IMR-90 (cell line): ENCODE results near the gene PNMA8B. TPM values are rescaled to one million over a fixed set of nuclear protein-coding genes. Genes with fewer than 3 reads are reported as not detected.

Source experiments
- ATAC-seq: fragments of 200-7000 bp; cut with Tn5 transposase; 2 replicates; pipeline ENCODE4 v1.9.1; 2020; ENCODE audit warnings: low read depth, mild to moderate bottlenecking, moderate library complexity
- BruUV-seq: library from RNA; stranded (reverse); fragments of 400-500 nt; replicated peaks from 2 replicates; lab custom pipeline; 2021; lab: Mats Ljungman, UMichigan
- CTCF ChIA-PET: fragments of 300-600 bp; formaldehyde crosslinking; extraction: SDS; loops from one replicate; lab custom pipeline; 2021; ENCODE audit warnings: antibody characterized with exemption; lab: Yijun Ruan, JAX
- POLR2A ChIA-PET: fragments of 300-600 bp; sonication (Branson Sonifier 250); formaldehyde crosslinking; loops from one replicate; lab custom pipeline; 2022; ENCODE audit warnings: antibody characterized with exemption; ENCODE audit not compliant: unreplicated experiment; lab: Charles Lee
- DNase-seq: peaks from one replicate; pipeline ENCODE4 v3.0.0; 2013
- H2AFZ ChIP-seq: replicated peaks from 2 replicates; pipeline ENCODE3; 2013; ENCODE audit warnings: low read length, mild to moderate bottlenecking; ENCODE audit not compliant: poor library complexity
- H2AK5ac ChIP-seq: 2 replicates; pipeline ENCODE4 v1.6.1; 2013; ENCODE audit warnings: low read depth, low read length, inconsistent platforms
- H2AK9ac ChIP-seq: replicated peaks from 2 replicates; pipeline ENCODE3; 2013; ENCODE audit warnings: mild to moderate bottlenecking, low read depth, low read length, moderate library complexity; ENCODE audit not compliant: poor library complexity
- H2BK120ac ChIP-seq: 2 replicates; pipeline ENCODE4 v1.6.1; 2013; ENCODE audit warnings: low read depth, low read length, inconsistent platforms
- H2BK15ac ChIP-seq: 3 replicates; pipeline ENCODE4 v1.6.1; 2013; ENCODE audit warnings: low read depth, low read length, inconsistent platforms
- H2BK20ac ChIP-seq: 2 replicates; pipeline ENCODE4 v1.6.1; 2013; ENCODE audit warnings: low read depth, mild to moderate bottlenecking, inconsistent platforms, low read length, moderate library complexity
- H2BK5ac ChIP-seq: 2 replicates; pipeline ENCODE4 v1.6.1; 2013; ENCODE audit warnings: mild to moderate bottlenecking, low read depth, low read length, inconsistent platforms; ENCODE audit not compliant: poor library complexity, severe bottlenecking
- H3K14ac ChIP-seq: replicated peaks from 2 replicates; pipeline ENCODE4 v1.6.1; 2013; ENCODE audit warnings: low read depth, low read length, inconsistent platforms
- H3K18ac ChIP-seq: 2 replicates; pipeline ENCODE4 v1.6.1; 2013; ENCODE audit warnings: low read depth, low read length, control low read depth
- H3K23ac ChIP-seq: 2 replicates; pipeline ENCODE4 v1.6.1; 2013; ENCODE audit warnings: low read depth, low read length, inconsistent platforms
- H3K27ac ChIP-seq: 2 replicates; pipeline ENCODE4 v1.5.1; 2013; ENCODE audit warnings: mild to moderate bottlenecking, control low read depth, low read length; ENCODE audit not compliant: insufficient read depth
- H3K27me3 ChIP-seq: 2 replicates; pipeline ENCODE4 v1.6.1; 2013; ENCODE audit warnings: low read length; ENCODE audit not compliant: control insufficient read depth, insufficient read depth
- H3K36me3 ChIP-seq: 2 replicates; pipeline ENCODE4 v1.6.1; 2013; ENCODE audit warnings: low read length, mixed read lengths; ENCODE audit not compliant: control insufficient read depth, insufficient read depth
- H3K4ac ChIP-seq: 2 replicates; pipeline ENCODE4 v1.6.1; 2013; ENCODE audit warnings: low read depth, low read length, inconsistent platforms
- H3K4me1 ChIP-seq: 2 replicates; pipeline ENCODE4 v1.6.1; 2013; ENCODE audit warnings: low read length, mixed read lengths; ENCODE audit not compliant: control insufficient read depth, insufficient read depth
- H3K4me2 ChIP-seq: 2 replicates; pipeline ENCODE4 v1.6.1; 2013; ENCODE audit warnings: low read depth, mild to moderate bottlenecking, control low read depth, low read length, moderate library complexity
- H3K4me3 ChIP-seq: 2 replicates; pipeline ENCODE4 v1.5.1; 2013; ENCODE audit warnings: low read depth, mild to moderate bottlenecking, control low read depth, low read length, moderate library complexity; ENCODE audit not compliant: insufficient read depth
- H3K56ac ChIP-seq: 2 replicates; pipeline ENCODE4 v1.6.1; 2013; ENCODE audit warnings: low read length, inconsistent platforms; ENCODE audit not compliant: insufficient read depth; ENCODE audit errors: extremely low read depth
- H3K79me1 ChIP-seq, 2 experiments: 2 replicates each; pipeline ENCODE4 v1.6.1; 2013; ENCODE audit warnings: low read length in 2 of 2, inconsistent platforms in 1 of 2, low read depth in 1 of 2
- H3K9ac ChIP-seq: 2 replicates; pipeline ENCODE4 v1.6.1; 2013; ENCODE audit warnings: low read depth, low read length, control low read depth
- H3K9me1 ChIP-seq: 2 replicates; pipeline ENCODE4 v1.6.1; 2013; ENCODE audit warnings: low read length, inconsistent platforms; ENCODE audit not compliant: insufficient read depth
- H3K9me3 ChIP-seq: 2 replicates; pipeline ENCODE4 v1.6.1; 2013; ENCODE audit warnings: low read length; ENCODE audit not compliant: control insufficient read depth, insufficient read depth
- H4K20me1 ChIP-seq: 2 replicates; pipeline ENCODE4 v1.6.1; 2013; ENCODE audit warnings: low read length, inconsistent platforms; ENCODE audit not compliant: insufficient read depth
- H4K5ac ChIP-seq: 2 replicates; pipeline ENCODE4 v1.6.1; 2013; ENCODE audit warnings: mild to moderate bottlenecking, low read depth, low read length, control low read depth
- H4K8ac ChIP-seq, 2 experiments: 2 replicates each; pipeline ENCODE4 v1.6.1; 2013; ENCODE audit warnings: low read depth in 2 of 2, low read length in 2 of 2, control low read depth in 1 of 2, inconsistent platforms in 1 of 2
- H4K91ac ChIP-seq: 2 replicates; pipeline ENCODE4 v1.6.1; 2013; ENCODE audit warnings: low read depth, low read length, inconsistent platforms; ENCODE audit not compliant: insufficient read depth
- FOS ChIP-seq: fragments of 150-350 bp; IDR thresholded peaks from 2 replicates; pipeline ENCODE4 v1.6.1; 2016; ENCODE audit warnings: low read depth, low read length
- MAFK ChIP-seq: IDR thresholded peaks from 2 replicates; pipeline ENCODE4 v1.6.1; 2012; ENCODE audit warnings: low read depth, low read length, improper control_type of control experiment
- MXI1 ChIP-seq: IDR thresholded peaks from 2 replicates; pipeline ENCODE4 v1.6.1; 2012; ENCODE audit warnings: low read depth, mild to moderate bottlenecking, low read length, moderate library complexity, borderline replicate concordance
- NFE2L2 ChIP-seq: fragments of 150-350 bp; IDR thresholded peaks from 2 replicates; pipeline ENCODE4 v1.6.1; 2016; ENCODE audit warnings: low read depth, mild to moderate bottlenecking, low read length
- RAD21 ChIP-seq: IDR thresholded peaks from 2 replicates; pipeline ENCODE4 v1.6.1; 2012; ENCODE audit warnings: low read length, improper control_type of control experiment
- RCOR1 ChIP-seq: IDR thresholded peaks from 2 replicates; pipeline ENCODE4 v1.6.1; 2012; ENCODE audit warnings: mild to moderate bottlenecking, low read length, improper control_type of control experiment; ENCODE audit not compliant: insufficient replicate concordance
- WGBS, 2 experiments: methylation state at CpG; one replicate each; pipeline versions ENCODE4 v1.1.5 to v1.1.7; 2013; ENCODE audit warnings: missing lambda C conversion rate in 2 of 2; ENCODE audit not compliant: insufficient read length in 1 of 2; ENCODE audit errors: extremely low coverage in 2 of 2; 5-methylcytosine and 5-hydroxymethylcytosine counted together
- dilution Hi-C: fragments of 300-500 bp; cut with HindIII; formaldehyde crosslinking; loops from one replicate; pipeline ENCODE4 v1.14.3; 2018; ENCODE audit warnings: low sequenced_read_pairs; ENCODE audit not compliant: unreplicated experiment
- in situ Hi-C: fragments of 300-500 bp; cut with MboI; formaldehyde crosslinking; loops from 3 replicates; pipeline ENCODE4 v1.14.3; 2019; ENCODE audit warnings: low sequenced_read_pairs, inconsistent platforms, mixed read lengths
- intact Hi-C: fragments of 100-400 bp; cut with micrococcal nuclease; formaldehyde crosslinking; loops from 2 replicates; pipeline ENCODE4 v1.10.0; 2022
- polyA plus RNA-seq, 3 experiments: library from polyadenylated mRNA; depleted of rRNA; stranded (reverse); fragments of >200 nt; gene quantifications; 2 replicates each; pipeline ENCODE4 v1.2.3, GENCODE V29; 2012; ENCODE audit warnings: low replicate concordance in 1 of 3
- total RNA-seq: library from RNA; depleted of rRNA; stranded (reverse); fragments of >200 nt; gene quantifications from 2 replicates; pipeline ENCODE4 v1.2.3, GENCODE V29; 2012
- TF ChIP-seq, protein P1 (sequence below): fragments of 150-350 bp; IDR thresholded peaks from 2 replicates; pipeline ENCODE4 v1.6.1; 2016; ENCODE audit warnings: low read depth, mild to moderate bottlenecking, low read length, moderate library complexity, borderline replicate concordance
- TF ChIP-seq, protein P2 (sequence below): conservative IDR thresholded peaks from 2 replicates; pipeline ENCODE4 v1.5.1; 2012; ENCODE audit warnings: mild to moderate bottlenecking, low read depth, low read length, improper control_type of control experiment
- TF ChIP-seq, protein P3 (sequence below): fragments of 150-350 bp; IDR thresholded peaks from 2 replicates; pipeline ENCODE4 v1.6.1; 2017; ENCODE audit warnings: mild to moderate bottlenecking, antibody characterized with exemption, low read length, low read depth

PNMA8B gene
- total and polyA plus RNA-seq, 2 of the 4 experiments (the other 2 are of a cell fraction), result 0.12 to 0.18 TPM

DNA sequence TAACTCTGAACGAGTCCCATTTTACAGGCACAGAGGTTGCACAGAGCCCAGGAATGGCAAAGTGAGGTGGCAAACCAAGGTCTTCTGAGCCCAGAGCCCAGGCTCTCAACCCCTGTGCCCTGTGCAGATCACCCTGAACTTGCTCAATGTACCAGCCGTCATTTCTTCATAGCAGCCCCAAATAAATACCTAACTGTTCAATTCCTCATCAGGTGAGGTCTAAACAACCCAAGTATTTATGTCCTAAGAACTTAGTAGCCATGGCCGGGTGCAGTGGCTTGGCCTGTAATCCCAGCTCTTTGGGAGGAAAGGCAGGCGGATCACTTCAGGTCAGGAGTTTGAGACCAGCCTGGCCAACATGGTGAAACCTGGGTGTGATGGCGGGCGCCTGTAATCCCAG lies 21.8 kb upstream of the PNMA8B start:
- Histone ChIP-seq H2AK9ac (no peak overlapping the region), H4K8ac (no peak overlapping the region), H3K4me1 (no peaks in the 10 kb centered on the region), H2BK20ac (no peak overlapping the region), H3K14ac (no peak overlapping the region), H3K9ac (no peak overlapping the region), H3K4me3 (no peak overlapping the region), H2BK120ac (no peak overlapping the region), H2BK15ac (no peak overlapping the region), H3K27ac (no peak overlapping the region), H4K20me1 (no peaks in the 10 kb centered on the region), H3K79me1 (no peaks in the 10 kb centered on the region), H3K36me3 (no peaks in the 10 kb centered on the region), H2AK5ac (no peak overlapping the region), H3K56ac (no peak overlapping the region), H3K18ac (no peak overlapping the region), H3K4ac (no peak overlapping the region), H3K9me3 (no peaks in the 10 kb centered on the region), H3K9me1 (no peaks in the 10 kb centered on the region; the same call in 1 of the 2 replicates), H4K91ac (no peak overlapping the region), H3K27me3 (peaks cover 5% of the 10 kb centered on the region), H2BK5ac (no peak overlapping the region), H2AFZ (no peak overlapping the region), H3K23ac (no peak overlapping the region), H3K4me2 (no peak overlapping the region), H4K5ac (no peak overlapping the region)
- DNase-seq (no peak), ATAC-seq (no peak)
- CTCF ChIA-PET, result interaction anchor here (1.7 kb wide), 1 partner anchor 20 kb away, joined by 5 read pairs; no protein-coding TSS in a partner anchor
- BruUV-seq, result no TSS peak
- TF ChIP-seq, protein P1, sequence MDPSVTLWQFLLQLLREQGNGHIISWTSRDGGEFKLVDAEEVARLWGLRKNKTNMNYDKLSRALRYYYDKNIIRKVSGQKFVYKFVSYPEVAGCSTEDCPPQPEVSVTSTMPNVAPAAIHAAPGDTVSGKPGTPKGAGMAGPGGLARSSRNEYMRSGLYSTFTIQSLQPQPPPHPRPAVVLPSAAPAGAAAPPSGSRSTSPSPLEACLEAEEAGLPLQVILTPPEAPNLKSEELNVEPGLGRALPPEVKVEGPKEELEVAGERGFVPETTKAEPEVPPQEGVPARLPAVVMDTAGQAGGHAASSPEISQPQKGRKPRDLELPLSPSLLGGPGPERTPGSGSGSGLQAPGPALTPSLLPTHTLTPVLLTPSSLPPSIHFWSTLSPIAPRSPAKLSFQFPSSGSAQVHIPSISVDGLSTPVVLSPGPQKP, result no peak
- no peak for TF ChIP-seq MXI1
- TF ChIP-seq, protein P2, sequence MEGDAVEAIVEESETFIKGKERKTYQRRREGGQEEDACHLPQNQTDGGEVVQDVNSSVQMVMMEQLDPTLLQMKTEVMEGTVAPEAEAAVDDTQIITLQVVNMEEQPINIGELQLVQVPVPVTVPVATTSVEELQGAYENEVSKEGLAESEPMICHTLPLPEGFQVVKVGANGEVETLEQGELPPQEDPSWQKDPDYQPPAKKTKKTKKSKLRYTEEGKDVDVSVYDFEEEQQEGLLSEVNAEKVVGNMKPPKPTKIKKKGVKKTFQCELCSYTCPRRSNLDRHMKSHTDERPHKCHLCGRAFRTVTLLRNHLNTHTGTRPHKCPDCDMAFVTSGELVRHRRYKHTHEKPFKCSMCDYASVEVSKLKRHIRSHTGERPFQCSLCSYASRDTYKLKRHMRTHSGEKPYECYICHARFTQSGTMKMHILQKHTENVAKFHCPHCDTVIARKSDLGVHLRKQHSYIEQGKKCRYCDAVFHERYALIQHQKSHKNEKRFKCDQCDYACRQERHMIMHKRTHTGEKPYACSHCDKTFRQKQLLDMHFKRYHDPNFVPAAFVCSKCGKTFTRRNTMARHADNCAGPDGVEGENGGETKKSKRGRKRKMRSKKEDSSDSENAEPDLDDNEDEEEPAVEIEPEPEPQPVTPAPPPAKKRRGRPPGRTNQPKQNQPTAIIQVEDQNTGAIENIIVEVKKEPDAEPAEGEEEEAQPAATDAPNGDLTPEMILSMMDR, result no peak
- TF ChIP-seq, protein P3, sequence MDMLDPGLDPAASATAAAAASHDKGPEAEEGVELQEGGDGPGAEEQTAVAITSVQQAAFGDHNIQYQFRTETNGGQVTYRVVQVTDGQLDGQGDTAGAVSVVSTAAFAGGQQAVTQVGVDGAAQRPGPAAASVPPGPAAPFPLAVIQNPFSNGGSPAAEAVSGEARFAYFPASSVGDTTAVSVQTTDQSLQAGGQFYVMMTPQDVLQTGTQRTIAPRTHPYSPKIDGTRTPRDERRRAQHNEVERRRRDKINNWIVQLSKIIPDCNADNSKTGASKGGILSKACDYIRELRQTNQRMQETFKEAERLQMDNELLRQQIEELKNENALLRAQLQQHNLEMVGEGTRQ, result no peak
- TF ChIP-seq RAD21, result no peak
- no peak for TF ChIP-seq NFE2L2
- TF ChIP-seq RCOR1, result no peak
- TF ChIP-seq MAFK, result no peak
- no peak for TF ChIP-seq FOS
- intact Hi-C loops, result no loop called here
- POLR2A ChIA-PET, result no interaction called here
- dilution Hi-C loops, result no loop called here
- in situ Hi-C loops, result no loop called here
- 96% methylated on average over 3 of the region's 6 CpGs; no CpG with 5 or more reads in 1 of the 2 experiments for WGBS, 2 experiments
